ENCODE measurements around the gene GOLT1B. TPM values are rescaled to one million over a fixed set of nuclear protein-coding genes. Genes with fewer than 3 reads are reported as not detected.
A peak's percentile ranks its signal among the peaks of the same experiment; 100 is the strongest.

The GOLT1B gene
- total and polyA plus RNA-seq, 9 of the 15 experiments (the other 6 are each of a cell fraction or from before 2014, with no cell fraction given) = 9.4 to 66.1 (median 26.7) TPM

GRCh38 chr12:21501258-21502163 lies at the start of gene GOLT1B, which contains the start of gene RECQL (continued):
- TF ChIP-seq, protein P1, sequence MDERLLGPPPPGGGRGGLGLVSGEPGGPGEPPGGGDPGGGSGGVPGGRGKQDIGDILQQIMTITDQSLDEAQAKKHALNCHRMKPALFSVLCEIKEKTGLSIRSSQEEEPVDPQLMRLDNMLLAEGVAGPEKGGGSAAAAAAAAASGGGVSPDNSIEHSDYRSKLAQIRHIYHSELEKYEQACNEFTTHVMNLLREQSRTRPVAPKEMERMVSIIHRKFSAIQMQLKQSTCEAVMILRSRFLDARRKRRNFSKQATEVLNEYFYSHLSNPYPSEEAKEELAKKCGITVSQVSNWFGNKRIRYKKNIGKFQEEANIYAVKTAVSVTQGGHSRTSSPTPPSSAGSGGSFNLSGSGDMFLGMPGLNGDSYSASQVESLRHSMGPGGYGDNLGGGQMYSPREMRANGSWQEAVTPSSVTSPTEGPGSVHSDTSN (CRISPR knock-in tag; IDR thresholded peaks at IDR 0.05; ENCODE audit: low read depth) = no peak
- TF ChIP-seq, protein P1 (tag; conservative IDR thresholded peaks at IDR 0.05; ENCODE audit: low read depth) = no peak
- TF ChIP-seq, protein P2, sequence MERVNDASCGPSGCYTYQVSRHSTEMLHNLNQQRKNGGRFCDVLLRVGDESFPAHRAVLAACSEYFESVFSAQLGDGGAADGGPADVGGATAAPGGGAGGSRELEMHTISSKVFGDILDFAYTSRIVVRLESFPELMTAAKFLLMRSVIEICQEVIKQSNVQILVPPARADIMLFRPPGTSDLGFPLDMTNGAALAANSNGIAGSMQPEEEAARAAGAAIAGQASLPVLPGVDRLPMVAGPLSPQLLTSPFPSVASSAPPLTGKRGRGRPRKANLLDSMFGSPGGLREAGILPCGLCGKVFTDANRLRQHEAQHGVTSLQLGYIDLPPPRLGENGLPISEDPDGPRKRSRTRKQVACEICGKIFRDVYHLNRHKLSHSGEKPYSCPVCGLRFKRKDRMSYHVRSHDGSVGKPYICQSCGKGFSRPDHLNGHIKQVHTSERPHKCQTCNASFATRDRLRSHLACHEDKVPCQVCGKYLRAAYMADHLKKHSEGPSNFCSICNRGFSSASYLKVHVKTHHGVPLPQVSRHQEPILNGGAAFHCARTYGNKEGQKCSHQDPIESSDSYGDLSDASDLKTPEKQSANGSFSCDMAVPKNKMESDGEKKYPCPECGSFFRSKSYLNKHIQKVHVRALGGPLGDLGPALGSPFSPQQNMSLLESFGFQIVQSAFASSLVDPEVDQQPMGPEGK (CRISPR knock-in tag; IDR thresholded peaks at IDR 0.05; ENCODE audit: borderline replicate concordance) = no peak
- no peak for TF ChIP-seq HMGN3 (IDR thresholded peaks at IDR 0.05; ENCODE audit: borderline replicate concordance, extremely low read depth, insufficient read length, low read depth, low read length)
- TF ChIP-seq ZBTB17 (CRISPR knock-in tag; IDR thresholded peaks at IDR 0.05) = no peak
- TF ChIP-seq, protein P3, sequence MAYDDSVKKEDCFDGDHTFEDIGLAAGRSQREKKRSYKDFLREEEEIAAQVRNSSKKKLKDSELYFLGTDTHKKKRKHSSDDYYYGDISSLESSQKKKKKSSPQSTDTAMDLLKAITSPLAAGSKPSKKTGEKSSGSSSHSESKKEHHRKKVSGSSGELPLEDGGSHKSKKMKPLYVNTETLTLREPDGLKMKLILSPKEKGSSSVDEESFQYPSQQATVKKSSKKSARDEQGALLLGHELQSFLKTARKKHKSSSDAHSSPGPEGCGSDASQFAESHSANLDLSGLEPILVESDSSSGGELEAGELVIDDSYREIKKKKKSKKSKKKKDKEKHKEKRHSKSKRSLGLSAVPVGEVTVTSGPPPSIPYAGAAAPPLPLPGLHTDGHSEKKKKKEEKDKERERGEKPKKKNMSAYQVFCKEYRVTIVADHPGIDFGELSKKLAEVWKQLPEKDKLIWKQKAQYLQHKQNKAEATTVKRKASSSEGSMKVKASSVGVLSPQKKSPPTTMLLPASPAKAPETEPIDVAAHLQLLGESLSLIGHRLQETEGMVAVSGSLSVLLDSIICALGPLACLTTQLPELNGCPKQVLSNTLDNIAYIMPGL (CRISPR knock-in tag; IDR thresholded peaks at IDR 0.05) = no peak
- TF ChIP-seq GATAD2B (IDR thresholded peaks at IDR 0.05; ENCODE audit: borderline replicate concordance) = 0 out of 2 replicates have a peak, but pooled peaks have one; percentile 36
- no peak for TF ChIP-seq ARID3A (IDR thresholded peaks at IDR 0.05; ENCODE audit: borderline replicate concordance, low read depth, low read length)
- no peak for TF ChIP-seq ARHGAP35 (IDR thresholded peaks at IDR 0.05; ENCODE audit: partially characterized antibody)
- TF ChIP-seq SMARCA5 (IDR thresholded peaks at IDR 0.05) = no peak
- TF ChIP-seq ZNF224 (CRISPR knock-in tag; IDR thresholded peaks at IDR 0.05) = no peak
- TF ChIP-seq, protein P4, sequence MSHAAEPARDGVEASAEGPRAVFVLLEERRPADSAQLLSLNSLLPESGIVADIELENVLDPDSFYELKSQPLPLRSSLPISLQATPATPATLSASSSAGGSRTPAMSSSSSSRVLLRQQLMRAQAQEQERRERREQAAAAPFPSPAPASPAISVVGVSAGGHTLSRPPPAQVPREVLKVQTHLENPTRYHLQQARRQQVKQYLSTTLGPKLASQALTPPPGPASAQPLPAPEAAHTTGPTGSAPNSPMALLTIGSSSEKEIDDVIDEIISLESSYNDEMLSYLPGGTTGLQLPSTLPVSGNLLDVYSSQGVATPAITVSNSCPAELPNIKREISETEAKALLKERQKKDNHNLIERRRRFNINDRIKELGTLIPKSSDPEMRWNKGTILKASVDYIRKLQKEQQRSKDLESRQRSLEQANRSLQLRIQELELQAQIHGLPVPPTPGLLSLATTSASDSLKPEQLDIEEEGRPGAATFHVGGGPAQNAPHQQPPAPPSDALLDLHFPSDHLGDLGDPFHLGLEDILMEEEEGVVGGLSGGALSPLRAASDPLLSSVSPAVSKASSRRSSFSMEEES (CRISPR knock-in tag; IDR thresholded peaks at IDR 0.05) = no peak
- TF ChIP-seq, protein P5, sequence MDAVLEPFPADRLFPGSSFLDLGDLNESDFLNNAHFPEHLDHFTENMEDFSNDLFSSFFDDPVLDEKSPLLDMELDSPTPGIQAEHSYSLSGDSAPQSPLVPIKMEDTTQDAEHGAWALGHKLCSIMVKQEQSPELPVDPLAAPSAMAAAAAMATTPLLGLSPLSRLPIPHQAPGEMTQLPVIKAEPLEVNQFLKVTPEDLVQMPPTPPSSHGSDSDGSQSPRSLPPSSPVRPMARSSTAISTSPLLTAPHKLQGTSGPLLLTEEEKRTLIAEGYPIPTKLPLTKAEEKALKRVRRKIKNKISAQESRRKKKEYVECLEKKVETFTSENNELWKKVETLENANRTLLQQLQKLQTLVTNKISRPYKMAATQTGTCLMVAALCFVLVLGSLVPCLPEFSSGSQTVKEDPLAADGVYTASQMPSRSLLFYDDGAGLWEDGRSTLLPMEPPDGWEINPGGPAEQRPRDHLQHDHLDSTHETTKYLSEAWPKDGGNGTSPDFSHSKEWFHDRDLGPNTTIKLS (IDR thresholded peaks at IDR 0.05; ENCODE audit: borderline replicate concordance, low read depth) = peak; percentile 99

Measured in K562 (cell line).